ENCODE results near the gene FAM50A. TPM values are rescaled to one million over a fixed set of nuclear protein-coding genes. Genes with fewer than 3 reads are reported as not detected.
A peak's percentile ranks its signal among the peaks of the same experiment; 100 is the strongest.

FAM50A gene
- total RNA-seq, 1 experiment from 2014 or later, result 82.1 TPM

DNA sequence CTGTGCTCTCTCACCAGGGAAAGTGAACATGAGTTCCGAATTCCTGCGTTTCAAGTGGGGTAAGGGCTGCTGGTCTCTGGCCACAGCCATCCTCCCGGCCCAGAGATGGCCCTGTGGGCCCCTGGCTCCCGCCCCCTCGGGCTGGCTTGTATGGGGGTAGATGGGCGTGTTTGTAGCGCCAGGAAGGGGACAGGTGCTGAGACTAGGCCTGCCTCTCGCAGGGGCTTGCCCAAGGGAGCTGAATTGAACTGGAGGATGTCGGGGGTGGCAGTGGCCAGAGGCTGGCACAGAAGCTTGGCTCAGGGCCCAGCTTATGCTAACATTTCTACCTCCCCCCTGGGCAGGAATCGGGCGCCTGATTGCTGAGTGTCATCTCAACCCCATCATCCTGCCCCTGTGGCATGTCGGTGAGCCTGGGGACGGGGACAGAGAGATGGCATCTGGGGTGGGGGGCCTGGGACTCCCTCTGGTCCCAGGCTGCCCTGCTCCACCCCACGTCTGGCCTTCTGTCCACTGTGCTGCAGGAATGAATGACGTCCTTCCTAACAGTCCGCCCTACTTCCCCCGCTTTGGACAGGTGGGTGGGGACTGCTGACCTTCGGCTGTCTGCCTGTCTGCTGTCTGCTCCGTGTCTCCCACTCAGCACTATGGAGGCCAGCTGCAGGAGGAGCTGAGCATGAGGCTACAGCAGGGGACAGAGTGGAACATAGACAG is 24.1 kb upstream of the FAM50A start:
- TF ChIP-seq, protein P1, sequence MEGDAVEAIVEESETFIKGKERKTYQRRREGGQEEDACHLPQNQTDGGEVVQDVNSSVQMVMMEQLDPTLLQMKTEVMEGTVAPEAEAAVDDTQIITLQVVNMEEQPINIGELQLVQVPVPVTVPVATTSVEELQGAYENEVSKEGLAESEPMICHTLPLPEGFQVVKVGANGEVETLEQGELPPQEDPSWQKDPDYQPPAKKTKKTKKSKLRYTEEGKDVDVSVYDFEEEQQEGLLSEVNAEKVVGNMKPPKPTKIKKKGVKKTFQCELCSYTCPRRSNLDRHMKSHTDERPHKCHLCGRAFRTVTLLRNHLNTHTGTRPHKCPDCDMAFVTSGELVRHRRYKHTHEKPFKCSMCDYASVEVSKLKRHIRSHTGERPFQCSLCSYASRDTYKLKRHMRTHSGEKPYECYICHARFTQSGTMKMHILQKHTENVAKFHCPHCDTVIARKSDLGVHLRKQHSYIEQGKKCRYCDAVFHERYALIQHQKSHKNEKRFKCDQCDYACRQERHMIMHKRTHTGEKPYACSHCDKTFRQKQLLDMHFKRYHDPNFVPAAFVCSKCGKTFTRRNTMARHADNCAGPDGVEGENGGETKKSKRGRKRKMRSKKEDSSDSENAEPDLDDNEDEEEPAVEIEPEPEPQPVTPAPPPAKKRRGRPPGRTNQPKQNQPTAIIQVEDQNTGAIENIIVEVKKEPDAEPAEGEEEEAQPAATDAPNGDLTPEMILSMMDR (conservative IDR thresholded peaks at IDR 0.05), result no peak
- TF ChIP-seq EZH2 (IDR thresholded peaks at IDR 0.05; ENCODE audit: low read depth), result no peak
- Histone ChIP-seq H4K20me1 (ENCODE audit: insufficient read depth) (no peaks in the 10 kb centered on the region), H3K4me2 (no peak overlapping the region), H3K4me3 (no peak overlapping the region), H3K27ac (no peak overlapping the region), H3K36me3 (ENCODE audit: low read depth) (no peaks in the 10 kb centered on the region), H2AFZ (no peak overlapping the region), H3K9me3 (ENCODE audit: insufficient read depth, low read depth) (no peaks in the 10 kb centered on the region), H3K4me1 (replicated peaks; ENCODE audit: insufficient read depth) (no peaks in the 10 kb centered on the region), H3K79me2 (ENCODE audit: low read depth) (no peaks in the 10 kb centered on the region), H3K9me2 (ENCODE audit: insufficient read depth) (no peaks in the 10 kb centered on the region), H3K27me3 (ENCODE audit: insufficient read depth, low read depth) (no peaks in the 10 kb centered on the region), H3F3A (ENCODE audit: insufficient read depth, low read depth) (no peaks in the 10 kb centered on the region)
- ChIA-PET CTCF (no interaction called here), POLR2A (ENCODE audit: unreplicated experiment) (interaction anchor here (0.7 kb wide), 1 partner anchor 88 kb away, joined by 3 read pairs; no protein-coding TSS in a partner anchor)
- no TSS peak for BruUV-seq (replicated peaks)
- DNase-seq, result no peak
- intact Hi-C loops (cut with micrococcal nuclease; ENCODE audit: unreplicated experiment), result no loop called here

DNA sequence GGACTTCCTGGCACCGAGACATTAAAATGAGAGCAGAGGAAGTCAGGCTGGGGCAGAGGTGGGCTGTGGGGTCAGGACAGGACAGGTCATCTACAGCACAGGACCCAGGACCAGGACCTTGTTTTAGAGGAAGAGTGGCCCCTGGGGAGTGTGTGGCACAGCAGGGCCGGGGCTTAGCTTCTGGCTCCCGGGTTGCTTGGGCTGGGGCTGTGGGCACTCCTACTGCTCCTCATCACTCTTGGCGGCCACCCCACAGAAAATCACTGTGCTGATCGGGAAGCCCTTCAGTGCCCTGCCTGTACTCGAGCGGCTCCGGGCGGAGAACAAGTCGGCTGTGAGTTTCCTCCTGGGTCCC is 23.6 kb upstream of the FAM50A start:
- H2AFZ ChIP-seq, result no peak overlapping the region
- H3K9me3 ChIP-seq (ENCODE audit: insufficient read depth, low read depth), result no peaks in the 10 kb centered on the region
- no peaks in the 10 kb centered on the region for H3K27me3 ChIP-seq (ENCODE audit: insufficient read depth, low read depth)
- no peak for DNase-seq
- intact Hi-C loops (cut with micrococcal nuclease; ENCODE audit: unreplicated experiment), result no loop called here
- H3F3A ChIP-seq (ENCODE audit: insufficient read depth, low read depth), result no peaks in the 10 kb centered on the region
- no TSS peak for BruUV-seq (replicated peaks)
- H3K27ac ChIP-seq, result no peak overlapping the region
- ChIA-PET POLR2A (ENCODE audit: unreplicated experiment) (no interaction called here), CTCF (no interaction called here)
- H4K20me1 ChIP-seq (ENCODE audit: insufficient read depth), result no peaks in the 10 kb centered on the region
- H3K4me1 ChIP-seq (replicated peaks; ENCODE audit: insufficient read depth), result no peaks in the 10 kb centered on the region
- no peak overlapping the region for H3K4me3 ChIP-seq
- H3K4me2 ChIP-seq, result no peak overlapping the region
- TF ChIP-seq EZH2 (IDR thresholded peaks at IDR 0.05; ENCODE audit: low read depth), result no peak
- TF ChIP-seq, protein P1 (conservative IDR thresholded peaks at IDR 0.05), result no peak
- no peaks in the 10 kb centered on the region for H3K36me3 ChIP-seq (ENCODE audit: low read depth)
- H3K79me2 ChIP-seq (ENCODE audit: low read depth), result no peaks in the 10 kb centered on the region
- no peaks in the 10 kb centered on the region for H3K9me2 ChIP-seq (ENCODE audit: insufficient read depth)

DNA sequence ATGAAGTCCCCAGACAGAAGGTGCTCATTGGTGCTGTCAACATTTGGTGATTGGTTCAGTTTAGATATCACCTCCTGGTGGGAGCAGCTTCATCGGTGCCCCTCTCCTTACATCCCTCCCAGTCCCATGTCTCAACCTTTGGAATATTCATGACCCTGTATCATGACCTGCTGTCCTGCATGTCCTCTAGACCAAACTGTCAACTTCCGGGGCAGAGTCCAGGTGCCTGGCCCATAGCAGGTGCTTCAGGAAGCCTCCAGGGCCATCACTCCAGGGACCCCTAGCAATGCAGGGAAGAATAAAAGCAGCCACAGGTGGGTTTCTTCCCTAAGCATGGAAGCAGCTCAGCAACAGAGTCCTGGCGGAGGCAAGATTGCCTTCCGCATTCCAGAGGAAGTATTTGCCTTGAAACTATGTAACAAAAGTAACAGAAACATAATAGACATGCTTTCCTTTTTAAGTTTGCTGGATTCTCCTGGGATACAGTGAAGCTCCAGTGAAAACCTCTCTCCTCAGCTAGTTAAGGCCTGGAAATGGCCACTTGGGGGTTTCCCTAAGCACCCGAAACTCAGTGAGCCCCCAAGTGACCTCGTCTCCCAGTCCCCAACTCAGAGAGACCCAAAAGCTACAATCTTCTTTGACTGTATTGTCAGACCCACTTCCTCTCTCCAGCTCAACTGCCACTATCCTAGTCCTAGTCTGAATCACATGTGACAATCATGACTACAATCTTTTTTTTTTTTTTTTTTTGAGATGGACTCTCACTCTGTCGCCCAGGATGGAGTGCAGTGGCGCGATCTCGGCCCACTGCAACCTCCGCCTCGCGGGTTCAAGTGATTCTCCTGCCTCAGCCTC is 16.8 kb upstream of the FAM50A start:
- Histone ChIP-seq H3K9me3 (ENCODE audit: insufficient read depth, low read depth) (no peaks in the 10 kb centered on the region), H2AFZ (no peak overlapping the region), H3K27me3 (ENCODE audit: insufficient read depth, low read depth) (no peaks in the 10 kb centered on the region), H3K4me2 (peak overlapping the region; percentile 95; the same call in 1 of the 2 replicates), H3K79me2 (ENCODE audit: low read depth) (peaks cover 19% of the 10 kb centered on the region), H3K36me3 (ENCODE audit: low read depth) (no peaks in the 10 kb centered on the region), H3K9me2 (ENCODE audit: insufficient read depth) (no peaks in the 10 kb centered on the region), H4K20me1 (ENCODE audit: insufficient read depth) (no peaks in the 10 kb centered on the region), H3K4me1 (replicated peaks; ENCODE audit: insufficient read depth) (peaks cover 6% of the 10 kb centered on the region), H3F3A (ENCODE audit: insufficient read depth, low read depth) (no peaks in the 10 kb centered on the region), H3K4me3 (peak overlapping the region; percentile 67; the same call in 1 of the 2 replicates), H3K27ac (no peak overlapping the region)
- CTCF ChIA-PET, result interaction anchor here (0.6 kb wide), 1 partner anchor 55 kb away, joined by 3 read pairs; no protein-coding TSS in a partner anchor
- no TSS peak for BruUV-seq (replicated peaks)
- POLR2A ChIA-PET (ENCODE audit: unreplicated experiment), result interaction anchor here (0.5 to 0.6 kb wide), 2 partner anchors 45 to 286 kb away, joined by 3 to 13 read pairs; no protein-coding TSS in a partner anchor
- intact Hi-C loops (cut with micrococcal nuclease; ENCODE audit: unreplicated experiment), result no loop called here
- DNase-seq, result no peak
- no peak for TF ChIP-seq EZH2 (IDR thresholded peaks at IDR 0.05; ENCODE audit: low read depth)
